Hepatocyte (in vitro differentiated cells): ENCODE results near the gene SPATS2.

Experiments used
- EZH2 ChIP-seq: fragments of 200-600 bp; sonication (generic); IDR thresholded peaks from 2 replicates; pipeline ENCODE4 v1.6.1; 2016; ENCODE audit warnings: antibody characterized with exemption, mild to moderate bottlenecking, borderline replicate concordance
- EZH2phosphoT487 ChIP-seq: fragments of 200-600 bp; sonication (generic); IDR thresholded peaks from one replicate; pipeline ENCODE4 v1.6.1; 2018; ENCODE audit warnings: antibody characterized with exemption, mild to moderate bottlenecking, low read depth, moderate library complexity; ENCODE audit not compliant: unreplicated experiment, severe bottlenecking
- TF ChIP-seq, protein P1 (sequence below): fragments of 200-600 bp; sonication (generic); IDR thresholded peaks from 2 replicates; pipeline ENCODE4 v1.5.1; 2016; ENCODE audit warnings: antibody characterized with exemption, mild to moderate bottlenecking; ENCODE audit not compliant: poor library complexity

DNA sequence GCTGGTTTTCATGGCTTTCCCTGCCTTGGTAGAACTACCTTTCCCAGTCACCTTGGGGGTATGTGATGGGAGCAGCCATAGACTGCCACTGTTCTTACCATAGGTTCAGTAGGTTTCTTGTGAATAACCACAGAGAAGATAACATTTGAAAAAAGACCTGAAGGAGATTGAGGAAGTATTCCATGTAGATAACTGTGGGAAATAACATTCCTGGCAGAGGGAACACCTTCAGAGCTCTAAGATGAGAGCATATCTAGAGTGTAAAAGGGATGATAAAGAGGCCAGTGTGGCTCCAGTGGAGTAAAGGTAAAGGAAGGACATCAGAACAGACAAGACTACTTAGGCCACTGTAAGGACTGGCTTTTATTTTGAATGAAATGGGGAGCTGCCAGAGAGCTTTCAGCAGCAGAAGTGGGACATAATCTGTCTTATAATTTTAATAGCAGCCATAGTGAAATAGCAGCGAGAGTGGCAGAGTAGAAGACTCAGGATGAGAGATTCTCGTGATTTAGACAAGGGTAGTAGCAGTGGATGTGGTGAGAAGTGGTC is 88.9 kb downstream of the SPATS2 start:
- TF ChIP-seq, protein P1, sequence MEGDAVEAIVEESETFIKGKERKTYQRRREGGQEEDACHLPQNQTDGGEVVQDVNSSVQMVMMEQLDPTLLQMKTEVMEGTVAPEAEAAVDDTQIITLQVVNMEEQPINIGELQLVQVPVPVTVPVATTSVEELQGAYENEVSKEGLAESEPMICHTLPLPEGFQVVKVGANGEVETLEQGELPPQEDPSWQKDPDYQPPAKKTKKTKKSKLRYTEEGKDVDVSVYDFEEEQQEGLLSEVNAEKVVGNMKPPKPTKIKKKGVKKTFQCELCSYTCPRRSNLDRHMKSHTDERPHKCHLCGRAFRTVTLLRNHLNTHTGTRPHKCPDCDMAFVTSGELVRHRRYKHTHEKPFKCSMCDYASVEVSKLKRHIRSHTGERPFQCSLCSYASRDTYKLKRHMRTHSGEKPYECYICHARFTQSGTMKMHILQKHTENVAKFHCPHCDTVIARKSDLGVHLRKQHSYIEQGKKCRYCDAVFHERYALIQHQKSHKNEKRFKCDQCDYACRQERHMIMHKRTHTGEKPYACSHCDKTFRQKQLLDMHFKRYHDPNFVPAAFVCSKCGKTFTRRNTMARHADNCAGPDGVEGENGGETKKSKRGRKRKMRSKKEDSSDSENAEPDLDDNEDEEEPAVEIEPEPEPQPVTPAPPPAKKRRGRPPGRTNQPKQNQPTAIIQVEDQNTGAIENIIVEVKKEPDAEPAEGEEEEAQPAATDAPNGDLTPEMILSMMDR, result no peak
- TF ChIP-seq EZH2 (no peak), EZH2phosphoT487 (no peak)
